Ascending aorta (tissue), 2 donors: ENCODE data around the gene TLR6. TPM values are rescaled to one million over a fixed set of nuclear protein-coding genes. Genes with fewer than 3 reads are reported as not detected.

Source experiments
- DNase-seq, 2 donors: peaks; one replicate each; pipeline ENCODE4 v3.0.0-alpha.2; 2019; ENCODE audit warnings: low spot score in 2 of 2
- H3K27ac ChIP-seq, 2 donors: fragments of 200-600 bp; sonication (generic); one replicate each; pipeline ENCODE4 v1.5.1; 2016 to 2017; ENCODE audit warnings: mild to moderate bottlenecking in 1 of 2
- H3K27me3 ChIP-seq: fragments of 200-600 bp; sonication (generic); one replicate; pipeline ENCODE4 v1.5.1; 2017
- H3K36me3 ChIP-seq, 2 donors: fragments of 200-600 bp; sonication (generic); one replicate each; pipeline ENCODE4 v1.5.1; 2016
- H3K4me1 ChIP-seq, 2 donors: fragments of 200-600 bp; sonication (generic); one replicate each; pipeline ENCODE4 v1.5.1; 2016 to 2017; ENCODE audit warnings: mild to moderate bottlenecking in 1 of 2
- H3K4me3 ChIP-seq, 2 donors: fragments of 200-600 bp; sonication (generic); one replicate each; pipeline ENCODE4 v1.5.1; 2016 to 2017; ENCODE audit warnings: mild to moderate bottlenecking in 1 of 2
- H3K9me3 ChIP-seq, 2 donors: fragments of 200-600 bp; sonication (generic); one replicate each; pipeline ENCODE4 v1.5.1; 2016
- CTCF ChIP-seq, 3 experiments: fragments of 200-600 bp in 2 of 3; fragments of 450-650 bp in 1 of 3; sonication (generic) in 2 of 3; IDR thresholded peaks; one replicate each; pipeline ENCODE4 v1.5.1; 2016 to 2019; ENCODE audit warnings: antibody characterized with exemption in 3 of 3, mild to moderate bottlenecking in 1 of 3, moderate library complexity in 1 of 3
- intact Hi-C: fragments of 100-400 bp; cut with DNase I; formaldehyde crosslinking; loops from one replicate; pipeline ENCODE4 v1.15.1; 2023
- total RNA-seq: library from RNA; depleted of rRNA; stranded (reverse); fragments of >200 nt; gene quantifications from one replicate; pipeline ENCODE4 v1.1.0, GENCODE V29; 2016

TLR6 gene
- total RNA-seq, 1 donor from 2014 or later: 0.11 TPM

DNA sequence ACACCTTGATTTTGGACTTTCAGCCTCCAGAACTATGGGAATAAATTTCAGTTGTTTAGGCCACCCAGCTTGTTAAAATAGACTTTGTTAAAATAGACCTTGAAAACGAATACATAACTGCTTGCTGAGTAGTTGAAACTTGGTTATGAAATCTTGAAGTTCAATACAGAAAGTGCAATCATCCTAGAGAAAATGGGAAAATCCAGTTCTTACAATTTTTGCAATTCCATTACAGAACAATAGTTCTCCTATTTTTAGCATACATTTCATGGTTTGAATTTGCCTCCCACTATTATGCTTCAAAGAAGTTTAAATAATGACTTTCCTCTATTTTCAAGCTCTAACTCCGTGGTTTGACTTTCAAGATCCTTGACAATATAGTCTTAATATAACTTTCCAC lies 62.6 kb downstream of the TLR6 start:
- Histone ChIP-seq H3K27me3 (no peaks in the 10 kb centered on the region), H3K27ac (no peak overlapping the region), H3K4me1 (no peaks in the 10 kb centered on the region), H3K36me3 (peaks cover 3 to 16% of the 10 kb centered on the region in 2 donors), H3K4me3 (no peak overlapping the region), H3K9me3 (peaks cover 7 to 46% of the 10 kb centered on the region in 2 donors)
- TF ChIP-seq CTCF (IDR thresholded peaks at IDR 0.05): no peak
- intact Hi-C loops: no loop called here
- DNase-seq: no peak

- Histone ChIP-seq H3K27me3 (no peaks in the 10 kb centered on the region), H3K9me3 (peaks cover 0 to 17% of the 10 kb centered on the region in 2 donors), H3K27ac (no peak overlapping the region), H3K4me3 (no peak overlapping the region), H3K36me3 (no peaks in the 10 kb centered on the region), H3K4me1 (no peaks in the 10 kb centered on the region)
- DNase-seq: no peak
- TF ChIP-seq CTCF (IDR thresholded peaks at IDR 0.05): no peak
- intact Hi-C loops: no loop called here
These were observed 65.6 kb downstream of the TLR6 start for GRCh38 chr4:38791010-38791409.

DNA sequence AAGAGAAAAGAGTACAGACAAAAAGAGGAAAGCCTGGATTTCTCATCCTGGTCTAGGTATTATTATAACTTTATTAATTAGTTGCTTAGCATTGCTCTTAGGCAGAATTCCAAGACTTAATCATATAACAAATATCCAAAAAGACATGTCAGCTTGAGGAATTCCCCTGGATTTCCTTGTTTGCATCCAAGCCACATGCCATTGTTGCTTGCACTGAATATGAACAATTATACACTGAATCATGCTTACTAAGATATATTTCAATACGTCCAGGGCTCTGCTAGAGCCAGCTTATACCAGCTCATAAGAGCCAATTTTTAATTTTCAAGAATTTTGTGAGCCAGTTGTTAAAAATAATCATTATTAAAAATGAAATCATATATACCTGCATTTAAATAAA lies 68.3 kb downstream of the TLR6 start:
- H3K27me3 ChIP-seq: no peaks in the 10 kb centered on the region
- no peak for TF ChIP-seq CTCF (IDR thresholded peaks at IDR 0.05)
- DNase-seq: no peak
- intact Hi-C loops: loop anchor here (5.0 kb wide), 1 partner anchor 186 kb away; no protein-coding TSS in a partner anchor
- no peak overlapping the region for H3K4me3 ChIP-seq
- peaks cover 0 to 6% of the 10 kb centered on the region in 2 donors for H3K9me3 ChIP-seq
- H3K27ac ChIP-seq: no peak overlapping the region
- no peaks in the 10 kb centered on the region for H3K4me1 ChIP-seq
- no peaks in the 10 kb centered on the region for H3K36me3 ChIP-seq

DNA sequence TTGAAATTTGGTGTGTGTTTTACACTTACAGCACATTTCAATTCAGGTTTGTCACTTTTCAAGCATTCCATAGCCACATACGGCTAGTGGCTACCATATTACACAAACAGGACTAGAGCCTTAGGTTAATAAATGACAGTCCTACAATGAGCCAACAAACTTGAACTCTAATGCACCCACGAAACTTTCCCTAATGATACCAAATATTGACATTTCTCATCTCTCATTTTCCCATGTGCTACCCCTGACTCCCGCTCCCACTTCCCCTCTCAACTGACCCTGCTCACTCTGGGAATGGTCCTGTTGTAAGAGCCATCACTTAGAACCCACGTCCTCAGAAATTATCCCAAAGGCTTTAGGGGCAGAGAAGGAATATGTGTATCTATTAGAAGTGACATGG lies 68.9 kb downstream of the TLR6 start:
- Histone ChIP-seq H3K36me3 (no peaks in the 10 kb centered on the region), H3K27me3 (no peaks in the 10 kb centered on the region), H3K9me3 (peaks cover 0 to 6% of the 10 kb centered on the region in 2 donors), H3K27ac (no peak overlapping the region), H3K4me3 (no peak overlapping the region), H3K4me1 (no peaks in the 10 kb centered on the region)
- TF ChIP-seq CTCF (IDR thresholded peaks at IDR 0.05): no peak
- DNase-seq: no peak
- intact Hi-C loops: loop anchor here (5.0 kb wide), 1 partner anchor 185 kb away; no protein-coding TSS in a partner anchor

GRCh38 chr4:38785901-38786402 lies 70.7 kb downstream of the TLR6 start:
- intact Hi-C loops: loop anchor here (5.0 kb wide), 1 partner anchor 184 kb away; no protein-coding TSS in a partner anchor
- DNase-seq: no peak

More at GRCh38 chr4:38785901-38786402, 70.7 kb downstream of the TLR6 start:
- Histone ChIP-seq H3K27ac (no peak overlapping the region), H3K4me1 (no peaks in the 10 kb centered on the region), H3K4me3 (no peak overlapping the region), H3K27me3 (no peaks in the 10 kb centered on the region), H3K9me3 (no peaks in the 10 kb centered on the region), H3K36me3 (no peaks in the 10 kb centered on the region)
- no peak for TF ChIP-seq CTCF (IDR thresholded peaks at IDR 0.05)
